K562 (cell line): ENCODE measurements around the gene NEMF. TPM values are rescaled to one million over a fixed set of nuclear protein-coding genes. Genes with fewer than 3 reads are reported as not detected.

Experiments
- ARID4B ChIP-seq: sonication (generic); formaldehyde crosslinking; IDR thresholded peaks from 2 replicates; pipeline ENCODE4 v1.8.0; 2022; ENCODE audit warnings: mild to moderate bottlenecking, missing genetic modification reagents
- BCL6 ChIP-seq: fragments of 250-450 bp; sonication (Bioruptor Pico); IDR thresholded peaks from 2 replicates; pipeline ENCODE4 v1.4.0; 2020
- E2F3 ChIP-seq: fragments of 250-450 bp; sonication (Bioruptor Pico); IDR thresholded peaks from 2 replicates; pipeline ENCODE4 v1.4.0; 2020; ENCODE audit warnings: mild to moderate bottlenecking
- HDAC3 ChIP-seq: fragments of 450-650 bp; IDR thresholded peaks from 2 replicates; pipeline ENCODE4 v1.6.1; 2018; ENCODE audit warnings: borderline replicate concordance, mild to moderate bottlenecking, moderate library complexity; ENCODE audit not compliant: partially characterized antibody
- MEF2A ChIP-seq: IDR thresholded peaks from 2 replicates; pipeline ENCODE4 v1.6.1; 2011; ENCODE audit warnings: low read depth, mild to moderate bottlenecking, low read length, moderate library complexity; ENCODE audit not compliant: control insufficient read depth
- NUFIP1 ChIP-seq: fragments of 450-650 bp; IDR thresholded peaks from 2 replicates; pipeline ENCODE4 v1.6.1; 2018; ENCODE audit not compliant: partially characterized antibody
- PRDM10 ChIP-seq: fragments of 450-650 bp; IDR thresholded peaks from 2 replicates; pipeline ENCODE4 v1.6.1; 2018; ENCODE audit not compliant: partially characterized antibody
- RBM39 ChIP-seq: fragments of 200-400 bp; formaldehyde crosslinking; optimal IDR thresholded peaks from 2 replicates; pipeline ENCODE3; 2018; ENCODE audit warnings: low read depth, low read length
- SIN3A ChIP-seq, 2 experiments: fragments of 150-350 bp in 1 of 2; IDR thresholded peaks; 2 replicates each; pipeline ENCODE4 v1.6.1; 2011 to 2016; ENCODE audit warnings: borderline replicate concordance in 2 of 2, low read depth in 2 of 2, low read length in 2 of 2, mild to moderate bottlenecking in 2 of 2, moderate library complexity in 2 of 2; ENCODE audit not compliant: control insufficient read depth in 1 of 2
- TAF15 ChIP-seq: fragments of 200-400 bp; formaldehyde crosslinking; IDR thresholded peaks from 2 replicates; pipeline ENCODE4 v1.6.1; 2017; ENCODE audit warnings: mild to moderate bottlenecking, low read depth, low read length, moderate library complexity
- YY1 ChIP-seq, 3 experiments: IDR thresholded peaks; 2 replicates each; pipeline ENCODE4 v1.6.1; 2011; ENCODE audit warnings: low read length in 2 of 3, mild to moderate bottlenecking in 2 of 3, moderate library complexity in 2 of 3, borderline replicate concordance in 1 of 3, control low read depth in 1 of 3, low read depth in 1 of 3; ENCODE audit not compliant: insufficient read depth in 3 of 3, insufficient replicate concordance in 2 of 3, control insufficient read depth in 1 of 3, insufficient read length in 1 of 3; ENCODE audit errors: extremely low read depth in 1 of 3
- ZBED1 ChIP-seq: IDR thresholded peaks from 2 replicates; pipeline ENCODE4 v1.6.1; 2014
- ZNF764 ChIP-seq: fragments of 250-450 bp; sonication (Bioruptor Pico); IDR thresholded peaks from 2 replicates; pipeline ENCODE4 v1.4.0; 2020; ENCODE audit warnings: low read depth, mild to moderate bottlenecking, moderate library complexity
- ZNF766 ChIP-seq: fragments of 200-800 bp; sonication (Bioruptor generic); conservative IDR thresholded peaks from 2 replicates; pipeline ENCODE4 v1.6.1; 2016; ENCODE audit warnings: missing genetic modification characterization, missing compliant biosample characterization
- polyA plus RNA-seq, 8 experiments: library from polyadenylated mRNA; depleted of rRNA in 4 of 8; stranded (reverse) in 5 of 8; unstranded in 3 of 8; fragments of >200 nt; fragmentation: Nextera tagmentation in 2 of 8; fragmentation: Illumina TruSeq in 1 of 8; extraction: Ambion mirVana in 2 of 8; extraction: Trizol in 1 of 8; gene quantifications; 2 replicates each; pipeline versions ENCODE4 v1.2.1 to v1.2.3, GENCODE V29; 2011 to 2014; ENCODE audit warnings: inconsistent platforms in 1 of 8, missing spikeins in 1 of 8
- total RNA-seq, 7 experiments: library from RNA; depleted of rRNA in 6 of 7; stranded (reverse); fragments of >200 nt in 6 of 7; fragmentation: Illumina TruSeq in 2 of 7; extraction: Trizol in 2 of 7; gene quantifications; 2 replicates each; pipeline versions ENCODE4 v1.2.1 to v1.2.3, GENCODE V29; 2011 to 2021; ENCODE audit warnings: low replicate concordance in 1 of 7

Gene NEMF
- total and polyA plus RNA-seq, 9 of the 15 experiments (the other 6 are each of a cell fraction or from before 2014, with no cell fraction given) = 38.8 to 94.4 (median 61.0) TPM

GRCh38 chr14:49862089-49862673, 9.6 kb upstream of the NEMF start (continued):
- TF ChIP-seq PRDM10 (peak; percentile 13), NUFIP1 (peak; percentile 78), HDAC3 (peak; percentile 7), E2F3 (CRISPR knock-in tag) (no peak), ARID4B (CRISPR knock-in tag) (0 out of 2 replicates have a peak, but pooled peaks have one; percentile 0), ZBED1 (no peak), RBM39 (peak; percentile 21), ZNF764 (CRISPR knock-in tag) (peak; percentile 99), BCL6 (no peak), TAF15 (no peak), SIN3A (IDR thresholded peaks at IDR 0.05; ENCODE audit: borderline replicate concordance in 2 of 2, control insufficient read depth in 1 of 2, low read depth in 2 of 2, low read length in 2 of 2) (peak in 1 of 2 experiments; percentile 12; a peak in 1 of 4 replicates), ZNF766 (CRISPR knock-in tag) (peak; percentile 30; the same call in 1 of the 2 replicates), YY1 (IDR thresholded peaks at IDR 0.05; ENCODE audit: borderline replicate concordance in 1 of 3, control insufficient read depth in 1 of 3, extremely low read depth in 1 of 3, insufficient read depth in 3 of 3, insufficient read length in 1 of 3, insufficient replicate concordance in 2 of 3, low read depth in 1 of 3, low read length in 2 of 3) (peak; percentile 77 to 98 (median 93)), MEF2A (no peak)
